Breast epithelium (tissue), 4 donors: ENCODE measurements around the gene KDM4C. TPM values are rescaled to one million over a fixed set of nuclear protein-coding genes. Genes with fewer than 3 reads are reported as not detected.
"Not testable (repeated sequence)": the region's sequence is repeated elsewhere in the genome, so short reads cannot be mapped to it uniquely, and the experiment has no call there.

ENCODE experiments used
- DNase-seq, 2 donors: peaks; one replicate each; pipeline ENCODE4 v3.0.0-alpha.2; 2019; ENCODE audit warnings: low spot score in 2 of 2
- H3K27ac ChIP-seq, 2 donors: fragments of 200-600 bp; sonication (generic) in 1 of 2; one replicate each; pipeline ENCODE4 v1.5.1; 2016 to 2019; ENCODE audit warnings: mild to moderate bottlenecking in 1 of 2
- H3K27me3 ChIP-seq, 2 donors: fragments of 200-600 bp; sonication (generic) in 1 of 2; one replicate each; pipeline versions ENCODE4 v1.5.1 to v1.6.0; 2017 to 2019; ENCODE audit warnings: control low read depth in 1 of 2, mild to moderate bottlenecking in 1 of 2
- H3K36me3 ChIP-seq: fragments of 200-600 bp; one replicate; pipeline ENCODE4 v1.5.1; 2019
- H3K4me1 ChIP-seq, 2 donors: fragments of 200-600 bp; sonication (generic); one replicate each; pipeline ENCODE4 v1.5.1; 2016 to 2019; ENCODE audit warnings: control low read depth in 1 of 2
- H3K4me3 ChIP-seq, 3 donors: fragments of 200-600 bp; sonication (generic); 1 replicate in 2 of 3; 2 replicates in 1 of 3; pipeline ENCODE4 v1.5.1; 2016 to 2019; ENCODE audit warnings: mild to moderate bottlenecking in 3 of 3, moderate library complexity in 2 of 3
- H3K9me3 ChIP-seq, 2 donors: fragments of 200-600 bp; sonication (generic) in 1 of 2; one replicate each; pipeline ENCODE4 v1.5.1; 2016 to 2019; ENCODE audit warnings: control low read depth in 1 of 2
- POLR2A ChIP-seq: fragments of 450-650 bp; IDR thresholded peaks from one replicate; pipeline ENCODE4 v1.6.1; 2016; ENCODE audit warnings: antibody characterized with exemption, mild to moderate bottlenecking, moderate library complexity
- POLR2AphosphoS5 ChIP-seq, 3 donors: sonication (generic); formaldehyde crosslinking; IDR thresholded peaks; one replicate each; pipeline ENCODE4 v1.6.1; 2017; ENCODE audit warnings: antibody characterized with exemption in 3 of 3
- intact Hi-C: fragments of 100-400 bp; cut with DNase I; formaldehyde crosslinking; loops from one replicate; pipeline ENCODE4 v1.15.1; 2023; ENCODE audit warnings: low total_unique reads
- total RNA-seq, 3 donors: library from RNA; depleted of rRNA; stranded (reverse); fragments of >200 nt; gene quantifications; one replicate each; pipeline ENCODE4 v1.1.0, GENCODE V29; 2016
- TF ChIP-seq, protein P1 (sequence below), 3 donors: fragments of 450-650 bp; IDR thresholded peaks; one replicate each; pipeline ENCODE4 v1.5.1; 2016 to 2017; ENCODE audit warnings: antibody characterized with exemption in 3 of 3, mild to moderate bottlenecking in 3 of 3, moderate library complexity in 3 of 3

The KDM4C gene
- total RNA-seq, 3 donors from 2014 or later, result 37.8 to 80.9 (median 60.0) TPM

DNA sequence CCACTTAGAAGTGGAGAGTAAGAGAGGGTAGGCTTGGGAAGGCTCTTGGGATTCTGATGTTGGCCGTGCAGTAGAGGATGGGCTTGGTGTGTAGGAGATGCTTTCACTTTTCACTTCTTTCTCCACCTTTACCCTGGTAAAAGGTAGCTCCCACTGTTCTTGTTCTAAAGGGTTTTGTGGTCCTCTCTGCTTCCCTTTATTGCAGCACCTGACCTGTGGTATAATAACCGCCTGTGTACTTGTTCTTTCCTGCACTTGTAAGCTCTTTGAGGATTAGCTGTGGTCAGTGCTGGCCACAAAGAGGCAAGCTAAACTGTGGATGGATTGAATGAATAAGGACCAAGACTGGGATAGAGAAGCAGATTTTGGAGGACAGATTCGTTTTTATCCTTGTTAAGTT, 25.2 kb downstream of the KDM4C start:
- no peak for DNase-seq
- intact Hi-C loops, result no loop called here
- Histone ChIP-seq H3K36me3 (no peaks in the 10 kb centered on the region), H3K4me3 (no peak overlapping the region), H3K4me1 (no peaks in the 10 kb centered on the region), H3K9me3 (no peaks in the 10 kb centered on the region), H3K27me3 (no peaks in the 10 kb centered on the region), H3K27ac (no peak overlapping the region)
- TF ChIP-seq POLR2A (no peak), POLR2AphosphoS5 (IDR thresholded peaks at IDR 0.05) (no peak)
- TF ChIP-seq, protein P1, sequence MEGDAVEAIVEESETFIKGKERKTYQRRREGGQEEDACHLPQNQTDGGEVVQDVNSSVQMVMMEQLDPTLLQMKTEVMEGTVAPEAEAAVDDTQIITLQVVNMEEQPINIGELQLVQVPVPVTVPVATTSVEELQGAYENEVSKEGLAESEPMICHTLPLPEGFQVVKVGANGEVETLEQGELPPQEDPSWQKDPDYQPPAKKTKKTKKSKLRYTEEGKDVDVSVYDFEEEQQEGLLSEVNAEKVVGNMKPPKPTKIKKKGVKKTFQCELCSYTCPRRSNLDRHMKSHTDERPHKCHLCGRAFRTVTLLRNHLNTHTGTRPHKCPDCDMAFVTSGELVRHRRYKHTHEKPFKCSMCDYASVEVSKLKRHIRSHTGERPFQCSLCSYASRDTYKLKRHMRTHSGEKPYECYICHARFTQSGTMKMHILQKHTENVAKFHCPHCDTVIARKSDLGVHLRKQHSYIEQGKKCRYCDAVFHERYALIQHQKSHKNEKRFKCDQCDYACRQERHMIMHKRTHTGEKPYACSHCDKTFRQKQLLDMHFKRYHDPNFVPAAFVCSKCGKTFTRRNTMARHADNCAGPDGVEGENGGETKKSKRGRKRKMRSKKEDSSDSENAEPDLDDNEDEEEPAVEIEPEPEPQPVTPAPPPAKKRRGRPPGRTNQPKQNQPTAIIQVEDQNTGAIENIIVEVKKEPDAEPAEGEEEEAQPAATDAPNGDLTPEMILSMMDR (IDR thresholded peaks at IDR 0.05), result no peak

DNA sequence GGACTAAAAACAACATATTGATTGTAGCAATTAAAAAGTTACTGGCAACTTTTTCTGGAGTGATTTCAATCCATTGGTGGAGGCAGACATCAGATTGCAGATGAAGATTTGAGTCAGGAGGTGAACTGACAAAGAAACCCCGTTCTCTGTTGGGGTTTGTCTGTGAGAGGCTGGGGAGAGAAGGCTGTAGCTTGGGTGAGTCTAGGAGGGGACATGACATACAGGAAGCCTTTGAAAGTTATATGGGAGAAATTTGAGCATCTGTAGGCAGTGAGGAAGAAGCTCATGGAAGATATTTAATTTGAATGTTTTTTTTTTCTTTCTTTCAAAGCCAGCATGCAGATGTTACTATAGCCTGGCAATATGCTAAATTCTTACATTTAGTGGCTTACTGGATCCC, 26.0 kb downstream of the KDM4C start:
- TF ChIP-seq POLR2AphosphoS5 (IDR thresholded peaks at IDR 0.05) (no peak), POLR2A (no peak)
- TF ChIP-seq, protein P1 (IDR thresholded peaks at IDR 0.05), result no peak
- Histone ChIP-seq H3K27me3 (no peaks in the 10 kb centered on the region), H3K27ac (no peak overlapping the region), H3K36me3 (no peaks in the 10 kb centered on the region), H3K9me3 (no peaks in the 10 kb centered on the region), H3K4me1 (no peaks in the 10 kb centered on the region), H3K4me3 (no peak overlapping the region)
- intact Hi-C loops, result no loop called here
- DNase-seq, result no peak

DNA sequence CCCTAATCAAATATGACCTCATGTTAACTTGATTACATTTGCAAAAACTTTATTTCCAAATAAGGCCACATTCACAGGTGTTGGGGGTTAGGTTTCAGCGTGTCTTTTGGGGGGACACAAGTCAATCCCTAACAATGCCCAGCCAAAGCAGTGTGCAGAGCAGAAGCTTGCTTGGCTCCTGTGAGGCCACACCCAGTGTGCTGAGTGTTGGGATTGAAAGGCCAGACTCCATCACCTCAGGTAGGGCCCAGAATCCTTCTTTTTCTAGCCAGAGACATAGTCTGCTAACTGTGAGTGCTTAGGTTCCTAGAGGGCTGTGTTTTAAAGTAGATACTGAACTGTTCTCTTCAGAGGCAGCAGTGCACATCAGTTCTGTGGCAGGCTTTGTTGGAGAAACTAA, 27.9 kb downstream of the KDM4C start:
- Histone ChIP-seq H3K36me3 (no peaks in the 10 kb centered on the region), H3K27me3 (no peaks in the 10 kb centered on the region), H3K4me3 (no peak overlapping the region), H3K9me3 (no peaks in the 10 kb centered on the region), H3K27ac (no peak overlapping the region), H3K4me1 (no peaks in the 10 kb centered on the region)
- DNase-seq, result no peak
- intact Hi-C loops, result no loop called here
- TF ChIP-seq POLR2A (no peak), POLR2AphosphoS5 (IDR thresholded peaks at IDR 0.05) (no peak)
- TF ChIP-seq, protein P1 (IDR thresholded peaks at IDR 0.05), result no peak

DNA sequence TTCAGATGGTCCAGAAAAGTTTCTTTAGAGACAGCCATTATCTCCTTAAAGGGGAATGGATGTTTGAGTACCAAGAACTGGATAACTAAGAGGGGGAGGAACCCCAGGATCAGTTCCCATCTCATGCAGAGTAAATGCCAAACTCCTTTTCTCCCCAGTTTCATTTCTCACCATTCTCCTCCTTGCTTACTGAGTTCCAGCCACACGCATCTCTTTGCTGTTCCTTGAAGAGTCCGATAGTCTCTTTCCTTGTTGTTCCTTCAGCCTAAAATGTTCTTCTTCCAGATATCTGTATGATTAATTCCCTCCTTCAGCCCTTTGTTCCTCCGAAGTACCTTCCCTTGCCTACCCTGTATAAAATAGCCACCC, 30.0 kb downstream of the KDM4C start:
- Histone ChIP-seq H3K36me3 (no peaks in the 10 kb centered on the region), H3K4me3 (no peak overlapping the region), H3K9me3 (no peaks in the 10 kb centered on the region), H3K27ac (no peak overlapping the region), H3K27me3 (no peaks in the 10 kb centered on the region), H3K4me1 (no peaks in the 10 kb centered on the region)
- TF ChIP-seq POLR2AphosphoS5 (IDR thresholded peaks at IDR 0.05) (no peak), POLR2A (no peak)
- TF ChIP-seq, protein P1 (IDR thresholded peaks at IDR 0.05), result no peak
- intact Hi-C loops, result no loop called here
- no peak for DNase-seq

DNA sequence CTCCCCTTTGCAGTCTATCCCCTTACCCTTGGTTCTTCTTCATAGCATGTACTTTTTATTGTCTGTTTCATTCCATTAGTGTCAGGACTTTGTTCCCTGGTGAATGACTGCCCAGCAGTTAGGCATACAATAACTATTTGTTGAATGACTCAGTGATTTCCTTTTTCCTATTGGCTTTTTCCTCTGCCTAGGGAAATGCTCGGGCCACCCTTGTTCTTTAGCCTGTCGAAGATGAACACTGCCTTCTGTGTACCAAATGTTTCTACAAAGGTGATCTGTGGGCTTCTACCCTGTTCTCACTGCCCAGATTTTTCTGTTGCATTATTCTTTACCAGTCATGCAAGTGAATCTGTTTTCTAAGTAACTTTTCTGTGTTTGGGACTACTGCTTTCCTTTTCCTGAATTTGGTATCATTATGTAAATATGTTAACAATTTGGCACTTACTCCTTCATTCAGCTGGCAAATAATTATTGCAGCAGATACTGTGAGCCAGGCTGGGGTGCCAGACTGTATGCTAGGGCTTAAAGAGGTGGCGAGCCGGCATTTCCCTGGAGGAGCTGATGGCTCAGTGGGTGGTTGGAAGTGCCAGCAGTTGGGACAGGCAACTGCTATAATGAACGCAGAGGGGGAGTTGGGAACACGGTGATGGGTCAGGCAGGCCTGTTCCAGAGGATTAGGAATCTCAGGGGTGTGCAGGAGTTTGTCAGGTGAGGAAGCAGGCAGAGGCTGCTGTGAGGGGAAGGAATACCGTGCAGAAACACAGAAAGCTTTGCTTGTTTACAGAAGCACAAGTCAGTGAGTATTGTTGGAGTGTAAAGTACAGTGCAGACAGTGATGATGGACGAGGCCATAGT, 30.6 kb downstream of the KDM4C start:
- DNase-seq, result no peak
- intact Hi-C loops, result no loop called here
- Histone ChIP-seq H3K4me1 (no peaks in the 10 kb centered on the region), H3K27me3 (no peaks in the 10 kb centered on the region), H3K9me3 (no peaks in the 10 kb centered on the region), H3K4me3 (no peak overlapping the region), H3K27ac (no peak overlapping the region), H3K36me3 (no peaks in the 10 kb centered on the region)
- TF ChIP-seq POLR2A, result no peak
- TF ChIP-seq, protein P1 (IDR thresholded peaks at IDR 0.05), result no peak
- no peak for TF ChIP-seq POLR2AphosphoS5 (IDR thresholded peaks at IDR 0.05)

DNA sequence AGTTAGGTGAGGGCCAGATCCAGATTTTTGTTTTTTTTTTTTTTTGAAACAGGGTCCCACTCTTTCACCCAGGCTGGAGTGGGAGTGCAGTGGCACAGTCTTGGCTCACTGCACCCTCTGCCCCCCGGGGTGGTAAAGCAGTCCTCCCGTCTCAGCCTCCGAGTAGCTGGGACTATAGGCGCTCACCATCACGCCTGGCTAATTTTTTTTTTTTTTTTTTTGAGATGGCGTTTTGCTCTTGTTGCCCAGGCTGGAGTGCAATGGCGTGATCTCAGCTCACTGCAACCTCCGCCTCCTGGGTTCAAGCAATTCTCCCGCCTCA, 31.2 kb downstream of the KDM4C start:
- DNase-seq, H3K36me3 ChIP-seq, H3K9me3 ChIP-seq, H3K27ac ChIP-seq, H3K4me1 ChIP-seq, H3K4me3 ChIP-seq, H3K27me3 ChIP-seq, intact Hi-C loops: not testable (repeated sequence)
